ENCODE data around the gene ABLIM1. TPM values are rescaled to one million over a fixed set of nuclear protein-coding genes. Genes with fewer than 3 reads are reported as not detected.

Gene ABLIM1
- total and polyA plus RNA-seq, 4 experiments from 2014 or later = 129 to 202 (median 188) TPM

DNA sequence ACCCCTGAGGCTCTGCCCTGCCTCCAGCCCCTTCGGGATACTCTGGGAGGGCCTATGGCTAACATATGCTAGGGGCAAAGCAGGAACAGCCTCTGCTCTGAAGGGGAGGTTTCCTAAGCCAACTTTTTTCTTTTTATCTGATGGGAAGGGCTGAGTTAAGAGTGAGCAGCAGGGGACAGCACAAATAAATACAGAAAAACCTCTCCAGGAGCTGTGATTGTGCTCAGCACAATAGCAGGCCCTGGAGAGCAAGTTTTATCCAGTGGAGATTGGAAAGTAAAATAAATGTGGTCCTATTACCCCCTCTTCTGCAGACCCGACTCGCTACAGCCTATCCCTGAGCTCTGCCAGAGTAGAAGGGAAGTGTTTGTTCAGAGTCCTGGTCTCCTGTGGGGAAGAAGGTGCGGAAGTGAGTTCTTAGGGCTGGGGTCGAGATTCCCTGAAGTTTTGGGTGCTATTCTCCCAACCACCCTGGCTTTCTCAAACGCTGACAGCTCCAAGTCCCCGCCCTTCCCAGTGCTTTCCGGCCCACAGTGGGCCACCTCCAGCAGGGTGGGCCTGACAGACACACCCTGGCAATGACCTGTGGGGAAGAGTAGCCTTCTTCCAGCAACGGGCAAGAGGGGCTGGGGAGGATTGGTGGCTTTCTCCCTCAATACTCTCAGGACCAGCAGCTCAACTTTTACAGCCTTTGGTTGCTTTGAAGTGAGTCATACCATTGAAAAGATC lies 230.8 kb downstream of the ABLIM1 start:
- Histone ChIP-seq H3K4me3 (ENCODE audit: low read length in 2 of 2) (no peak overlapping the region), H3K27me3 (ENCODE audit: insufficient read depth, low read length) (no peaks in the 10 kb centered on the region), H3K4me1 (ENCODE audit: insufficient read depth, low read length) (no peaks in the 10 kb centered on the region), H3K36me3 (ENCODE audit: insufficient read depth, low read length) (no peaks in the 10 kb centered on the region), H3K9me3 (ENCODE audit: control insufficient read depth in 1 of 2, low read length in 2 of 2) (no peaks in the 10 kb centered on the region), H3K27ac (ENCODE audit: low read depth, low read length) (no peak overlapping the region)
- POLR2A ChIA-PET (ENCODE audit: partially characterized antibody) = interaction anchor here (1.0 kb wide), 1 partner anchor 11 kb away, joined by 3 read pairs; no protein-coding TSS in a partner anchor
- Mint-ChIP-seq H3K36me3 (peaks cover 26 to 27% of the 10 kb centered on the region in 2 donors), H3K4me1 (no peaks in the 10 kb centered on the region), H3K9me3 (peaks cover 0 to 4% (median 0%) of the 10 kb centered on the region in 8 donors), H3K27ac (no peak overlapping the region), H3K4me3 (no peak overlapping the region), H3K27me3 (no peaks in the 10 kb centered on the region)
- intact Hi-C loops (cut with micrococcal nuclease) = no loop called here
- no peak for DNase-seq
- CTCF ChIA-PET (ENCODE audit: partially characterized antibody) = interaction anchor here (1.0 kb wide), 1 partner anchor 358 kb away, joined by 3 read pairs; no protein-coding TSS in a partner anchor

DNA sequence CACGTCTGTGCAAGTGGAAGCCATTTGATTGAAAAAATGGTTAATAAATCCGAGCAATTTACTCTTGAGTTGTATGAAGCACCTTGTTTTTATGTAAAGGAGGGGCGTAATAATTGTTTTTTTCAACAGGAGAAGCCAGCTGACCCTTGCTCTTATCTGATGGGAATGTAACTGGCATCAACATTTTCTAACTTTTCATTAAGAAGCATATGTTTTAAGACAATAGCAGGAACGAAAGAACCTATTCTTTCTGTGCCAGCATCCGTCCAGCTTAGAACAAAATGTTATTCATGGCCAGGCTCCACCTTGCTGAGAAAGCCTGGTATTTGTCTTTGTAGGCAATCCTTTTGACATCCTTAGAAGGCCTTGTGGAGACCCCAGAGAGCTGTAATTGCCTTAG lies 231.6 kb downstream of the ABLIM1 start:
- Mint-ChIP-seq H3K4me3 (no peak overlapping the region), H3K27me3 (no peaks in the 10 kb centered on the region), H3K4me1 (no peaks in the 10 kb centered on the region), H3K36me3 (peaks cover 19% of the 10 kb centered on the region in 2 donors), H3K9me3 (peaks cover 0 to 4% (median 0%) of the 10 kb centered on the region in 8 donors), H3K27ac (no peak overlapping the region)
- Histone ChIP-seq H3K4me3 (ENCODE audit: low read length in 2 of 2) (no peak overlapping the region), H3K36me3 (ENCODE audit: insufficient read depth, low read length) (no peaks in the 10 kb centered on the region), H3K27me3 (ENCODE audit: insufficient read depth, low read length) (no peaks in the 10 kb centered on the region), H3K4me1 (ENCODE audit: insufficient read depth, low read length) (no peaks in the 10 kb centered on the region), H3K27ac (ENCODE audit: low read depth, low read length) (no peak overlapping the region), H3K9me3 (ENCODE audit: control insufficient read depth in 1 of 2, low read length in 2 of 2) (no peaks in the 10 kb centered on the region)
- intact Hi-C loops (cut with micrococcal nuclease) = no loop called here
- ChIA-PET CTCF (ENCODE audit: partially characterized antibody) (interaction anchor here (0.6 kb wide), 1 partner anchor 267 kb away, joined by 3 read pairs; no protein-coding TSS in a partner anchor), POLR2A (ENCODE audit: partially characterized antibody) (no interaction called here)
- DNase-seq = no peak

- Mint-ChIP-seq H3K4me3 (no peak overlapping the region), H3K4me1 (no peaks in the 10 kb centered on the region), H3K27ac (no peak overlapping the region), H3K9me3 (peaks cover 0 to 4% (median under 1%) of the 10 kb centered on the region in 8 donors), H3K27me3 (peaks cover 8 to 17% of the 10 kb centered on the region in 2 donors), H3K36me3 (no peaks in the 10 kb centered on the region)
- Histone ChIP-seq H3K9me3 (ENCODE audit: control insufficient read depth in 1 of 2, low read length in 2 of 2) (no peaks in the 10 kb centered on the region), H3K4me3 (ENCODE audit: low read length in 2 of 2) (no peak overlapping the region), H3K4me1 (ENCODE audit: insufficient read depth, low read length) (no peaks in the 10 kb centered on the region), H3K27me3 (ENCODE audit: insufficient read depth, low read length) (no peaks in the 10 kb centered on the region), H3K36me3 (ENCODE audit: insufficient read depth, low read length) (no peaks in the 10 kb centered on the region), H3K27ac (ENCODE audit: low read depth, low read length) (no peak overlapping the region)
- DNase-seq = no peak
- CTCF ChIA-PET (ENCODE audit: partially characterized antibody) = no interaction called here
- POLR2A ChIA-PET (ENCODE audit: partially characterized antibody) = no interaction called here
- intact Hi-C loops (cut with micrococcal nuclease) = no loop called here
These were observed 237.1 kb downstream of the ABLIM1 start for GRCh38 chr10:114420811-114421485.

DNA sequence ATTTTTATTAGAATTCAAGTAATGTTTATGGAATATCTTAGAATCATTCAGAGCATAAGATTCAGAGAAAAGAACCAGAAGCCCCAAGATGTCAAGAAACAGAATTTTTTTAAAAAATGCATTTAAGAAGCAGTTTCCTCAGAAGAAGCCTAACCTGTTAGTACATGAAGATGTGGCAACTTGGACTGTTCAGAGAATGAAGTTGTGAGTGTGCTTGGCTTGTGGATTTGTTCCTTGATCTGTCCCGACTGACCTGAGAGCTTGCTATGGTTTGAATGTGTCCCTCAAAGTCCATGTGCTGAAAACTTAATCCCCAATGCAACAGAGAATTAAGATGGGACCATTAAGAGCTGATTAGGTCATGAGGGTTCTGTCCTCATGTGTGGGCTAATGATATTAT lies 240.0 kb downstream of the ABLIM1 start:
- no peaks in the 10 kb centered on the region for H3K4me1 Mint-ChIP-seq
- Histone ChIP-seq H3K9me3 (ENCODE audit: control insufficient read depth in 1 of 2, low read length in 2 of 2) (no peaks in the 10 kb centered on the region), H3K4me1 (ENCODE audit: insufficient read depth, low read length) (no peaks in the 10 kb centered on the region), H3K4me3 (ENCODE audit: low read length in 2 of 2) (no peak overlapping the region), H3K36me3 (ENCODE audit: insufficient read depth, low read length) (no peaks in the 10 kb centered on the region), H3K27me3 (ENCODE audit: insufficient read depth, low read length) (no peaks in the 10 kb centered on the region), H3K27ac (ENCODE audit: low read depth, low read length) (no peak overlapping the region)
- H3K9me3 Mint-ChIP-seq = peaks cover 0 to 4% (median 0%) of the 10 kb centered on the region in 8 donors
- ChIA-PET CTCF (ENCODE audit: partially characterized antibody) (no interaction called here), POLR2A (ENCODE audit: partially characterized antibody) (no interaction called here)
- H3K27me3 Mint-ChIP-seq = peaks cover 8 to 19% of the 10 kb centered on the region in 2 donors
- H3K27ac Mint-ChIP-seq = no peak overlapping the region
- no peaks in the 10 kb centered on the region for H3K36me3 Mint-ChIP-seq
- intact Hi-C loops (cut with micrococcal nuclease) = no loop called here
- DNase-seq = no peak
- no peak overlapping the region for H3K4me3 Mint-ChIP-seq

GRCh38 chr10:114412907-114413797 lies 244.9 kb downstream of the ABLIM1 start:
- Mint-ChIP-seq H3K36me3 (no peaks in the 10 kb centered on the region), H3K9me3 (peaks cover 0 to 3% (median 0%) of the 10 kb centered on the region in 8 donors), H3K27me3 (peaks cover 8 to 19% of the 10 kb centered on the region in 2 donors), H3K27ac (no peak overlapping the region), H3K4me1 (no peaks in the 10 kb centered on the region), H3K4me3 (no peak overlapping the region)
- POLR2A ChIA-PET (ENCODE audit: partially characterized antibody) = no interaction called here
- no peak for DNase-seq
- CTCF ChIA-PET (ENCODE audit: partially characterized antibody) = no interaction called here
- H3K9me3 ChIP-seq (ENCODE audit: control insufficient read depth in 1 of 2, low read length in 2 of 2) = no peaks in the 10 kb centered on the region
- H3K27me3 ChIP-seq (ENCODE audit: insufficient read depth, low read length) = no peaks in the 10 kb centered on the region
- no peaks in the 10 kb centered on the region for H3K36me3 ChIP-seq (ENCODE audit: insufficient read depth, low read length)
- no peaks in the 10 kb centered on the region for H3K4me1 ChIP-seq (ENCODE audit: insufficient read depth, low read length)
- intact Hi-C loops (cut with micrococcal nuclease) = no loop called here
- no peak overlapping the region for H3K27ac ChIP-seq (ENCODE audit: low read depth, low read length)
- H3K4me3 ChIP-seq (ENCODE audit: low read length in 2 of 2) = no peak overlapping the region

- H3K4me1 Mint-ChIP-seq = peaks cover 0 to 7% (median 4%) of the 10 kb centered on the region in 4 donors
- no peaks in the 10 kb centered on the region for H3K27me3 ChIP-seq (ENCODE audit: insufficient read depth, low read length)
- H3K9me3 Mint-ChIP-seq = peaks cover 0 to 4% (median 0%) of the 10 kb centered on the region in 8 donors
- H3K27ac Mint-ChIP-seq = no peak overlapping the region
- H3K4me3 ChIP-seq (ENCODE audit: low read length in 2 of 2) = no peak overlapping the region
- ChIA-PET POLR2A (ENCODE audit: partially characterized antibody) (no interaction called here), CTCF (ENCODE audit: partially characterized antibody) (no interaction called here)
- H3K27me3 Mint-ChIP-seq = peaks cover 21 to 26% of the 10 kb centered on the region in 2 donors
- H3K9me3 ChIP-seq (ENCODE audit: control insufficient read depth in 1 of 2, low read length in 2 of 2) = no peaks in the 10 kb centered on the region
- no peak overlapping the region for H3K4me3 Mint-ChIP-seq
- no peak overlapping the region for H3K27ac ChIP-seq (ENCODE audit: low read depth, low read length)
- H3K36me3 ChIP-seq (ENCODE audit: insufficient read depth, low read length) = no peaks in the 10 kb centered on the region
- intact Hi-C loops (cut with micrococcal nuclease) = no loop called here
- no peak for DNase-seq
- H3K36me3 Mint-ChIP-seq = peaks cover 0 to 3% of the 10 kb centered on the region in 2 donors
- no peaks in the 10 kb centered on the region for H3K4me1 ChIP-seq (ENCODE audit: insufficient read depth, low read length)
These were observed 249.1 kb downstream of the ABLIM1 start for GRCh38 chr10:114408968-114409444.

Measured in CD4-positive, alpha-beta memory T cell (primary cell).